ENCODE results near the gene STON2.

The STON2 gene

DNA sequence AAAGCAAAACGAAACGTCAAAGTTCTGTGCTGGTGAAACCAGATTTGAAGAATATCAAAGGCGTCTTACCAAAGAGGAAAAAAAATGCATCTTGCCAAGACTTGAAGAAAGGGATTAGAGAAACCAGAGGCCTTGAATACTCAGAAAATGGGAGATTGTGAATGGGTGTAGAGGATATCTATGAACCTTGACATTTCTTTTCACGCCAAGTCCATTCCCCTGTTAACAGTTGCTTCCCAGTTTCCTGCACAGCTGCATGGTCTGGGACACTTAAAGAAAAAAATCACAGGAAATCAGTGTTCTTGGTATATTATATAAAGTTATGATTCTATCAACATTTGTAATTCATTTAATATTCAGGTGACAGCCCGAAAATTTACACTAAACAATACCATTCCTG is 178.0 kb downstream of the STON2 start:
- Histone ChIP-seq H3K4me1 (ENCODE audit: insufficient read depth, low read length) (peaks cover 29% of the 10 kb centered on the region), H3K9ac (ENCODE audit: low read depth, low read length) (peak overlapping the region; percentile 96), H3K27me3 (ENCODE audit: insufficient read depth, low read length) (no peaks in the 10 kb centered on the region), H3K4me3 (ENCODE audit: low read length) (peak overlapping the region; percentile 70), H3K36me3 (ENCODE audit: insufficient read depth, low read length) (no peaks in the 10 kb centered on the region), H3K27ac (ENCODE audit: low read depth, low read length) (peak overlapping the region; percentile 98), H3K9me3 (ENCODE audit: insufficient read depth, low read depth, low read length) (no peaks in the 10 kb centered on the region)
- 85% methylated on average over 5 of the region's 5 CpGs for WGBS

DNA sequence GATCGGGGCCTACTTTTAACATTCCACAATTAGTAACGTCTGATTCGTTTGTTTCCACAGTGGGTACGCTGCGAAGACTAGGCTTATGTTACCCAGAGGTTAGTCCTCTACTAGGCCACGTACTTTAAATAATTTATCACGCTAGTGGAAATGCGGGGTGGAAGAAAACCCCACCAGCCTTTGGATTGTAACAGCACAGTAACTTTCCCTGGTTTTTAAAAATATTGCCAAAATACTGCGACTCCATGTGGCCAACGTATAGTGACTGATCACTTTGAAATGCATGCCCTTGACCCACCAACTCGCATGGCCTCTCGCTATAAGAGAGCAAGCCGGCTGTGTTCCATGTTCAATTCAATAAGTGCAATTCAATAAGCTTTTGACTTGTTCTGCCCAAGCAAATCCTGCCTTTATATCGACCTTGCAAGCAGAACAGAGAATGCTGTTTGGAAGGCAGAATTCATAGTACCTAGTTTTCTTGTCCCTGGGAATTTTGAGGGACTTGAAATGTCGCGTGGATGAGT is 178.5 kb downstream of the STON2 start:
- Histone ChIP-seq H3K36me3 (ENCODE audit: insufficient read depth, low read length) (peaks cover 4% of the 10 kb centered on the region), H3K9ac (ENCODE audit: low read depth, low read length) (peak overlapping the region; percentile 96), H3K4me1 (ENCODE audit: insufficient read depth, low read length) (peaks cover 33% of the 10 kb centered on the region), H3K27ac (ENCODE audit: low read depth, low read length) (peak overlapping the region; percentile 98), H3K9me3 (ENCODE audit: insufficient read depth, low read depth, low read length) (no peaks in the 10 kb centered on the region), H3K4me3 (ENCODE audit: low read length) (peak overlapping the region; percentile 70), H3K27me3 (ENCODE audit: insufficient read depth, low read length) (no peaks in the 10 kb centered on the region)
- WGBS = 35% methylated on average over 16 of the region's 16 CpGs

DNA sequence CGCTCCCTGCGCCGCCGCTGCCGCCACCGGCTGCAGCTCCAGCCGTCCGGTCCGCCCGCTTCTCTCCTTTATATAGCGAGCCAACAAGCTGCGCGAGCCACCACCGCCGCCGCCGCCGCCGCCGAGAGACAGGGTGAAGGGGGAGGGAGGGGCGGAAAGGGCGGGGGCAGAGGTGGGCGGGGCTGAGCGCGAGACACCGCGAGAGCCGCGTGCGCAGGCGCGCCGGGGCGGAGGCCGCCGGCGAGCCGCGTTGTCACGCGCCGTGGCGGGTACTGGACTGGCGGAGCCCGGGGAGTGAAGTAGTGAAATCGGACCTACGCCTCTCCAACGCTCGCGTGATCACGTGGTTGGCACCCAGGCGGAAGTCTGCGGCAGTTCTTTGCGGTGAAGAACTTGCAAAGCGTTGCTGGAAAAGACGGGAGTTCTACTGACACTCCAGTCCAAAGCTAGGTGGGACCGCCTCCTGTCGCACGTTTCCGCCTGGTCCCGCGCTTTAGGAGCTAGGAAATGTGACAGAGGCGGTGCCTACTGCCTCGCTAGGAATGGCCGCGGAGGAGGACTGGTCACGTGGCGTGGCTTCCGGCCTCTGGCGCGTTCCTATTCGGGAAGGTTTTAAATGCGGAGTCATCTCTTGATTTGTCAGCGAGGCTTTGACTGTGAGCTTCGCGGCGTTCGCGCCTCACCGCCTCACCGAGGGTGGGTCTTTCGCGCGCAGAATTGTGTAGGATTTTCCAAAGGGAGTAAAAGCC is 179.1 kb downstream of the STON2 start, which contains the start of gene GTF2A1:
GTF2A1 (minus strand) TSS at position 130 of the 749 bp plus-strand sequence. CDS start 441 bp downstream, outside the sequence.
- Histone ChIP-seq H3K9me3 (ENCODE audit: insufficient read depth, low read depth, low read length) (no peaks in the 10 kb centered on the region), H3K27ac (ENCODE audit: low read depth, low read length) (peak within 1 kb of the TSS; percentile 98), H3K4me3 (ENCODE audit: low read length) (peak within 1 kb of the TSS; percentile 97), H3K4me1 (ENCODE audit: insufficient read depth, low read length) (peaks cover 33% of the 10 kb centered on the region), H3K9ac (ENCODE audit: low read depth, low read length) (peak within 1 kb of the TSS; percentile 99), H3K36me3 (ENCODE audit: insufficient read depth, low read length) (peaks cover 10% of the 10 kb centered on the region), H3K27me3 (ENCODE audit: insufficient read depth, low read length) (no peaks in the 10 kb centered on the region)
- WGBS = under 1% methylated on average over 81 of the region's 84 CpGs

DNA sequence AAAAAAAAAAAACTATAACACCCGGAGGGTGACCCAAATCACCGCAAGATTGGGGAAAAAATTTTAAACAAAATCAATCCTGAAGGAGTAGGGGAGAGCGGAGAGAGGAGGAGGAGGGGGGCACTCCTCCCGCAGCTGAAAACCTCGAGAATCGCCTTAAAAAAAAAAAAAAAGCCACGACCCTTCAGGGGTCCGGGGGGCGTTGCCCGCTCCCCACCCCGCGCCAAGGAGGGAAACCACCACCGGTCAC is 179.6 kb downstream of the STON2 start:
- Histone ChIP-seq H3K9me3 (ENCODE audit: insufficient read depth, low read depth, low read length) (no peaks in the 10 kb centered on the region), H3K9ac (ENCODE audit: low read depth, low read length) (peak overlapping the region; percentile 96), H3K27ac (ENCODE audit: low read depth, low read length) (peak overlapping the region; percentile 98), H3K4me3 (ENCODE audit: low read length) (peak overlapping the region; percentile 97), H3K36me3 (ENCODE audit: insufficient read depth, low read length) (peaks cover 15% of the 10 kb centered on the region), H3K27me3 (ENCODE audit: insufficient read depth, low read length) (no peaks in the 10 kb centered on the region), H3K4me1 (ENCODE audit: insufficient read depth, low read length) (peaks cover 33% of the 10 kb centered on the region)
- WGBS = 0% methylated on average over 13 of the region's 13 CpGs

DNA sequence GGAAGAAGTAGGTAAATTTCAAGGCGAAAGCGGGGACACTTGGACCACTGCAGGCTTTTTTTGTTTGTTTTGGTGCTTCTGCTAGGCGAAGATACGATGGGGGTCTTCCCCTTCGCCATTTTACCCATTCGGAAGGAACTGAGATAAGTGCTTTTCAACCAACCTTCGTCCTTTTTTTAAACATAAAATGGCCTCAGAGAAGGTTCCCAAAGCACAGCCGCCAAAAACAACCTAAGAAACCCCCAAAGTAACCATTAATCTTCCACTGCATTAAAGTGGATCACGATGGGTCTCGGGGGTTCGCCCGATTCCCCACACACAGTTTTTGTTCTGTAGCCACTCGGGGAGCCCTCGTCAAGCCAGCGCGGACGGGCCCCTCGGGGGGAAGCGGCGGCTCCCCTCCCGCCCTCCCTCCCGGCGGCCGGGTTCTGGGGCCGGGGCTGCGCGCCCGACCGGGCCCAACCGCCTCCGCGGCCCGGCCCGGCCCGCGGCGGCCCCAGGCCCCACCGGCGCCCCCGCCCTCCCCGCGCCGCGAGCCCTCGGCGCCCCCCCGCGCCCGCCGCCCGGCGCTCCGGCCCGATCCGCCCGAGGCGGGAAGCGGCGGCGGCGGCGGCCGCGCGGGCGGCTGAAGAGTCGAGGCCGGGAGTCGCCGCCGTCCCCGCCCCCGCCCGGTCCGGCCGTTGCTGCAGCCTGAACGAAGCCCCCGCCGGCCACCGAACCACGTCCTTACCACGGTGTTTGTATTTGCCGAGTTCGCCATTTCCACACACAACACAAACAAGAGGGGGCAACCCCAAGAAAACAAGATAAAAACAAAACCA is 180.2 kb downstream of the STON2 start:
- Histone ChIP-seq H3K4me3 (ENCODE audit: low read length) (peak overlapping the region; percentile 97), H3K27ac (ENCODE audit: low read depth, low read length) (peak overlapping the region; percentile 98), H3K4me1 (ENCODE audit: insufficient read depth, low read length) (peaks cover 33% of the 10 kb centered on the region), H3K27me3 (ENCODE audit: insufficient read depth, low read length) (no peaks in the 10 kb centered on the region), H3K9ac (ENCODE audit: low read depth, low read length) (peak overlapping the region; percentile 99), H3K9me3 (ENCODE audit: insufficient read depth, low read depth, low read length) (no peaks in the 10 kb centered on the region), H3K36me3 (ENCODE audit: insufficient read depth, low read length) (peaks cover 21% of the 10 kb centered on the region)
- under 1% methylated on average over 75 of the region's 84 CpGs for WGBS

DNA sequence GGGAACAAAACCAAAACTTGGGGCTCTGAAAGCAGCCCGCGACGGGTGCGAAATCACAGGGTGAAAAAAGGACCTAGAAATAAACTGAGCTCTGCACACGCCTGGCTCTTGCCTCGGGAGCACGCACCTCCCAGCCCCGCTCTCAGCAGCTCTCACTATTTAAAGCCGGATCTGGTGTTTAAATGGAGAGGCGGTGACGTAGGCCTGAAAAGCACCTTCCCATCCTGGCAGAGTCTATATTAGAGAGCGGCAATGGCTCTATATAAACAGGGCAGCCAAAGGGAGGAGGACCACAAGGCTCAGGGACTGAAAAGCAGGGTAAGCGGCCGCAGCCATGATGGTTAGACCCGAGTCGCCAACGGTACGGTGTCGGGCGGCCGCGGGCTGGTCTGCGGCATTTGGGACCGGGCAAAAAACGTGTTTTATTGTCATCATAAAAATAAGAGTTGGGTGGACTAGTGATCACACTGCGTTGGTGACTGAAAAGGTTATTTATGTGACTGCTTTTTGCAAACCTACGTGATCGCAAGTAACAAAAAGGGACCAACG is 180.8 kb downstream of the STON2 start:
- peaks cover 33% of the 10 kb centered on the region for H3K4me1 ChIP-seq (ENCODE audit: insufficient read depth, low read length)
- no peaks in the 10 kb centered on the region for H3K9me3 ChIP-seq (ENCODE audit: insufficient read depth, low read depth, low read length)
- H3K27me3 ChIP-seq (ENCODE audit: insufficient read depth, low read length) = no peaks in the 10 kb centered on the region
- peak overlapping the region; percentile 97 for H3K4me3 ChIP-seq (ENCODE audit: low read length)
- H3K27ac ChIP-seq (ENCODE audit: low read depth, low read length) = peak overlapping the region; percentile 95
- peaks cover 27% of the 10 kb centered on the region for H3K36me3 ChIP-seq (ENCODE audit: insufficient read depth, low read length)
- H3K9ac ChIP-seq (ENCODE audit: low read depth, low read length) = peak overlapping the region; percentile 99
- WGBS = under 1% methylated on average over 29 of the region's 29 CpGs

DNA sequence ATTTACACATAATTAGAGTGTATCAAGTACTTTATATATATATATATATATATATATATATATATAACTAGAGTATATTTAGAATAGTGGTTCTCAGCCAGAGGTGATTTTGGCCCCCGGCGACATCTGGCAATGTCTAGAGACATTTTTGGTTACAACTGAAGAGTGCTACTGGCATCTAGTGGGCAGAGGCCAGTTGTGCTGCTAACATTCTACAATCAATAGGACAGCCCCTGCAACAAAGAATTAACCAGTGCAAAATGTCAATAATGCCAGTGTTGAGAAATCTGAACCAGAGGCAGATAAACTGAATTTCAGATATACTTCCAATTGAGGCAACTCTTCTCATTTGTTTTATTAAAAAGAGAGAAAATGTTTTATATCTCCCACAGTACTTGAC is 188.3 kb downstream of the STON2 start:
- Histone ChIP-seq H3K27ac (ENCODE audit: low read depth, low read length) (no peak overlapping the region), H3K9ac (ENCODE audit: low read depth, low read length) (no peak overlapping the region), H3K27me3 (ENCODE audit: insufficient read depth, low read length) (no peaks in the 10 kb centered on the region), H3K9me3 (ENCODE audit: insufficient read depth, low read depth, low read length) (no peaks in the 10 kb centered on the region), H3K4me3 (ENCODE audit: low read length) (no peak overlapping the region), H3K36me3 (ENCODE audit: insufficient read depth, low read length) (peaks cover 89% of the 10 kb centered on the region), H3K4me1 (ENCODE audit: insufficient read depth, low read length) (peaks cover 4% of the 10 kb centered on the region)
- WGBS = 91% methylated on average over 2 of the region's 2 CpGs

All from HUES64 (cell line).